ENCODE data around the gene TECTB.

- TF ChIP-seq CTCF (IDR thresholded peaks at IDR 0.05), result peak; percentile 88
- no peak for TF ChIP-seq HMGXB4 (CRISPR knock-in tag; IDR thresholded peaks at IDR 0.05)
- TF ChIP-seq USF1 (CRISPR knock-in tag; IDR thresholded peaks at IDR 0.05), result no peak
- no peak for TF ChIP-seq NFYB (CRISPR knock-in tag; conservative IDR thresholded peaks at IDR 0.05; ENCODE audit: low read depth)
- TF ChIP-seq TEAD4 (CRISPR knock-in tag; IDR thresholded peaks at IDR 0.05), result no peak
- TF ChIP-seq, protein P1, sequence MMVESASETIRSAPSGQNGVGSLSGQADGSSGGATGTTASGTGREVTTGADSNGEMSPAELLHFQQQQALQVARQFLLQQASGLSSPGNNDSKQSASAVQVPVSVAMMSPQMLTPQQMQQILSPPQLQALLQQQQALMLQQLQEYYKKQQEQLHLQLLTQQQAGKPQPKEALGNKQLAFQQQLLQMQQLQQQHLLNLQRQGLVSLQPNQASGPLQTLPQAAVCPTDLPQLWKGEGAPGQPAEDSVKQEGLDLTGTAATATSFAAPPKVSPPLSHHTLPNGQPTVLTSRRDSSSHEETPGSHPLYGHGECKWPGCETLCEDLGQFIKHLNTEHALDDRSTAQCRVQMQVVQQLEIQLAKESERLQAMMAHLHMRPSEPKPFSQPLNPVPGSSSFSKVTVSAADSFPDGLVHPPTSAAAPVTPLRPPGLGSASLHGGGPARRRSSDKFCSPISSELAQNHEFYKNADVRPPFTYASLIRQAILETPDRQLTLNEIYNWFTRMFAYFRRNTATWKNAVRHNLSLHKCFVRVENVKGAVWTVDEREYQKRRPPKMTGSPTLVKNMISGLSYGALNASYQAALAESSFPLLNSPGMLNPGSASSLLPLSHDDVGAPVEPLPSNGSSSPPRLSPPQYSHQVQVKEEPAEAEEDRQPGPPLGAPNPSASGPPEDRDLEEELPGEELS (CRISPR knock-in tag; IDR thresholded peaks at IDR 0.05), result no peak
- TF ChIP-seq, protein P2, sequence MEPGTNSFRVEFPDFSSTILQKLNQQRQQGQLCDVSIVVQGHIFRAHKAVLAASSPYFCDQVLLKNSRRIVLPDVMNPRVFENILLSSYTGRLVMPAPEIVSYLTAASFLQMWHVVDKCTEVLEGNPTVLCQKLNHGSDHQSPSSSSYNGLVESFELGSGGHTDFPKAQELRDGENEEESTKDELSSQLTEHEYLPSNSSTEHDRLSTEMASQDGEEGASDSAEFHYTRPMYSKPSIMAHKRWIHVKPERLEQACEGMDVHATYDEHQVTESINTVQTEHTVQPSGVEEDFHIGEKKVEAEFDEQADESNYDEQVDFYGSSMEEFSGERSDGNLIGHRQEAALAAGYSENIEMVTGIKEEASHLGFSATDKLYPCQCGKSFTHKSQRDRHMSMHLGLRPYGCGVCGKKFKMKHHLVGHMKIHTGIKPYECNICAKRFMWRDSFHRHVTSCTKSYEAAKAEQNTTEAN (CRISPR knock-in tag; IDR thresholded peaks at IDR 0.05), result no peak
- no peak for TF ChIP-seq ZNF671 (CRISPR knock-in tag; IDR thresholded peaks at IDR 0.05)
- no peak for TF ChIP-seq HMGA2 (CRISPR knock-in tag; IDR thresholded peaks at IDR 0.05)
These were observed 24.3 kb downstream of the TECTB start for GRCh38 chr10:112307358-112308124.
